ENCODE measurements around the gene IPPK.

Gene IPPK

DNA sequence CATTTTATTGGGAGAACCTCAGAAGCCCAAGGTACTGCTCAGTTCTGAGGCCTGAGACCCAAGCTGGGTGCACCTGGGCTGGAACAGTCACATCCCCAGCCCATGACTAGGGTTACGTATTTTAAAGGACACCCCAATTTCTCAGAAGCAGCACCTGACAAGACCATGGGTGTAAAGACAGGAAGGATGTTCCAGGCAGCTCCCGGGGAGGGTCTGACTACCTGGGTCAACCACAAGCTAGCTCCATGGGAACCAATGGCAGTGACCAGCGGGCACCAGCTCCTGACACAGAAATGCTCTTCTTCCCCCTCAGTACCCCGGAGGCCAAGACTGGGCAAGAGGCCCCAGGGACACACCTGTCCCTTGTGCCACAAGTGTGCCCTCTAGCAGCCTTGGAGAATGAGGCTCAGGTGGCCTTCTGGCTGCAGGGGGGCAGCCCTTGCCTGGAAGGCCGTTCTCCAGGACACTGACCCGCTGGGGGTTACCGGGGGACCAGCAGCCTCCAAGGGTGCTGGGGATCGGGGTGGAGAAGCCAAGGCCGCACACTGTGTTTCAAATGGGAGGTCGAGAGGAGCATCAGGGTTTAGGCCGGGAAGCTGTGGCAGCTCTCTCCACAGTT is 52.6 kb downstream of the IPPK start:
- Mint-ChIP-seq H3K27ac (peak overlapping the region; percentile 30), H3K36me3 (ENCODE audit: low read depth) (peaks cover 34% of the 10 kb centered on the region), H3K4me1 (peaks cover 22% of the 10 kb centered on the region), H3K9me3 (no peaks in the 10 kb centered on the region), H3K27me3 (ENCODE audit: low read depth, poor library complexity) (no peaks in the 10 kb centered on the region), H3K4me3 (no peak overlapping the region)
- DNase-seq = no peak
- TF ChIP-seq, protein P1, sequence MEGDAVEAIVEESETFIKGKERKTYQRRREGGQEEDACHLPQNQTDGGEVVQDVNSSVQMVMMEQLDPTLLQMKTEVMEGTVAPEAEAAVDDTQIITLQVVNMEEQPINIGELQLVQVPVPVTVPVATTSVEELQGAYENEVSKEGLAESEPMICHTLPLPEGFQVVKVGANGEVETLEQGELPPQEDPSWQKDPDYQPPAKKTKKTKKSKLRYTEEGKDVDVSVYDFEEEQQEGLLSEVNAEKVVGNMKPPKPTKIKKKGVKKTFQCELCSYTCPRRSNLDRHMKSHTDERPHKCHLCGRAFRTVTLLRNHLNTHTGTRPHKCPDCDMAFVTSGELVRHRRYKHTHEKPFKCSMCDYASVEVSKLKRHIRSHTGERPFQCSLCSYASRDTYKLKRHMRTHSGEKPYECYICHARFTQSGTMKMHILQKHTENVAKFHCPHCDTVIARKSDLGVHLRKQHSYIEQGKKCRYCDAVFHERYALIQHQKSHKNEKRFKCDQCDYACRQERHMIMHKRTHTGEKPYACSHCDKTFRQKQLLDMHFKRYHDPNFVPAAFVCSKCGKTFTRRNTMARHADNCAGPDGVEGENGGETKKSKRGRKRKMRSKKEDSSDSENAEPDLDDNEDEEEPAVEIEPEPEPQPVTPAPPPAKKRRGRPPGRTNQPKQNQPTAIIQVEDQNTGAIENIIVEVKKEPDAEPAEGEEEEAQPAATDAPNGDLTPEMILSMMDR (IDR thresholded peaks at IDR 0.05) = no peak

DNA sequence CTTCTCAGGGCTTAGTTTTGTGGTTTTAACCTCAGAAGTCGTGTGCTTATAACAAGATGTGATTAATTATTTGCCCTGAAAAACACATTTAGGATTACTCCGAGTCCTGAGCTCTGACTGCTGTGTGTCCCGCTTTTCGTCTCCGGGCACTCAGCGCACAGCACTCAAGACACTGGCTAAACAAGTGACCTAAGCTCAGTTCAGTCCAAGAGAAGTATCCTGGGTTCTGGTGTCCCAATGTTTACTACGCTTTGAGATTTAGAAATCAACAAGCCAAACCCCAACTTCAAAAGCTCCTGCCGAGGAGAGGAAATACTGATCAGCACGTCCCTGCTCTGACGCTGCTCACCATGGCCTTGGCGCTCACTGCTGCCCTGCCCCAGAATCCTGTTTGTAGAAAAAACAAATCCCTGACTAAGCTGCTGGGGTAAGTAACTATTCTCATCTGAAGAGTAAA is 53.2 kb downstream of the IPPK start:
- peaks cover 28% of the 10 kb centered on the region for H3K4me1 Mint-ChIP-seq
- H3K27ac Mint-ChIP-seq = peak overlapping the region; percentile 30
- no peak for DNase-seq
- TF ChIP-seq, protein P1 (IDR thresholded peaks at IDR 0.05) = no peak
- H3K27me3 Mint-ChIP-seq (ENCODE audit: low read depth, poor library complexity) = no peaks in the 10 kb centered on the region
- H3K36me3 Mint-ChIP-seq (ENCODE audit: low read depth) = peaks cover 41% of the 10 kb centered on the region
- H3K4me3 Mint-ChIP-seq = no peak overlapping the region
- H3K9me3 Mint-ChIP-seq = no peaks in the 10 kb centered on the region

DNA sequence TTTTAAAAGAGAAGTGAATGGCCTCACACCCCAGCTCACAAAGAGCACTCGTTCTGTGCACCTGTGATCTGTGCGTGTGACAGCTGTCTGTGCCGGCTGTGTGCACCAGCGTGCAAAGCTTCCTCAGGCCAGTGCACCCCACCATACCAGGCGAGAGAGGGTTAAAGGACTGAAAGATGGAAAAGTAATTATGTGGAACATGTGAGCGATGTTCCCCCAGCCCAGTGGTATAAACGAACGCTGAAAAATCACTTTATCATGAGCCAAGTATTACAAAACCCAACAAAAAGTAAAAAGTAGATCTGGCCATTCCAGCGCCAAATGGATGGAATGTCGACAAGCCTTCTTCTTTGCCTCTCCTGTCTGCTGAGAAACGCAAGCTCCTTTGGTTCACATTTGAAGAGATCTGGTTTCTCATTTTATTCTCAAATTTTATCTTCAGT is 53.7 kb downstream of the IPPK start:
- Mint-ChIP-seq H3K4me3 (no peak overlapping the region), H3K4me1 (peaks cover 32% of the 10 kb centered on the region), H3K27ac (peak overlapping the region; percentile 30), H3K36me3 (ENCODE audit: low read depth) (peaks cover 45% of the 10 kb centered on the region), H3K9me3 (no peaks in the 10 kb centered on the region), H3K27me3 (ENCODE audit: low read depth, poor library complexity) (no peaks in the 10 kb centered on the region)
- TF ChIP-seq, protein P1 (IDR thresholded peaks at IDR 0.05) = no peak
- no peak for DNase-seq

DNA sequence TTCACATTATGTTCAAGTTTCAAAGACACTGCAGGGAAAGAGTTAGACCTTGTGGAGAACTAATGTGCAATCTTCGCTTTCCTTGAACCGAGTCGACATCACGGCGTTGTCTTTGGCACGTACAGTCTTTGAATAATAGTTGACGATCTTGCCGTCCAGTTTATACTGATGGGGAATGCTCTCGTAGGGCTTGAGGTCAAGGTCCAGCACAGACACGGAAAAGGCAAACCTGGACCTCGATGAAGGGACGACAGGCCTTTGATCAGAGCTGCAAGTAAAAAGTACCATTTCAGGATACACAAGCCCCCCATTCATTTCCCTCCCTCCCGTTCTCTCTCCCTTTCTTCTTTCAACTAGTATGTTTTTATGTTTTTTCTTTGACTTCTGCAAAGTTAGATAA is 54.1 kb downstream of the IPPK start:
- H3K27me3 Mint-ChIP-seq (ENCODE audit: low read depth, poor library complexity) = no peaks in the 10 kb centered on the region
- no peak overlapping the region for H3K4me3 Mint-ChIP-seq
- TF ChIP-seq, protein P1 (IDR thresholded peaks at IDR 0.05) = no peak
- no peak overlapping the region for H3K27ac Mint-ChIP-seq
- H3K36me3 Mint-ChIP-seq (ENCODE audit: low read depth) = peaks cover 46% of the 10 kb centered on the region
- no peaks in the 10 kb centered on the region for H3K9me3 Mint-ChIP-seq
- DNase-seq = no peak
- peaks cover 32% of the 10 kb centered on the region for H3K4me1 Mint-ChIP-seq

DNA sequence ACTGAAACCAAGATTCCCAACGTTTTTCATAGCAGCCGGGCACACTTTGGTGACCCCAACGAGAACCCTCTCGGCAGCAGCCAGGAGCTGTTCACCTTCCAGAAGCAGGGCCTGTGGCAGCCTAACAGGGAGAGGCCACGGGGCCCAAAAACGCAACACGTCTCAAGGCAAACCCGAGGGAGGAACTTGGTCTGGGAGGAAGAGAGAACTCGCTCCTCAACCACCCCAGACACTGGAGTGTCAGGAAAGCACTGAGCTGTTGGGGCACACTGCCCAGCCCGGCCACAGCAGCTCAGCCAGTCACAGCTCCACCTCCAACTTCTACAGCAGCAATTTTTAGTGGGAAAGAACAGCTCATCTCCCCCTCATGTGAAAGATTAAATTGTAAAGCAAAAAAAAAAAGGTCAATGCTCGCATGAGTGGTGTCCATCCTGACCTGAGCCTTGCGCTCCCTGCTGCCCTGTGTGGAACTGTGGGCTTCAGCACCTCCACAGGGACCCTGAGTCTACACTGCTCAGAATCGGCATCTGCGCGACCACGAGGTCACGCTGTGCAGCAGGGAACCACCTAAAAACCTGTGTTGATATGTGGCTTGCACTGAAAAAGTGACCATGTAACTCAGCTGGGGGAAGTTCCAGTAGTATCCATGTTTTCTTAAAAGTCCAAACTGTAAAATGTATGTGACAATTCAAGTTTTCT is 55.0 kb downstream of the IPPK start:
- DNase-seq = no peak
- TF ChIP-seq, protein P1 (IDR thresholded peaks at IDR 0.05) = no peak
- Mint-ChIP-seq H3K4me3 (no peak overlapping the region), H3K9me3 (no peaks in the 10 kb centered on the region), H3K27me3 (ENCODE audit: low read depth, poor library complexity) (no peaks in the 10 kb centered on the region), H3K36me3 (ENCODE audit: low read depth) (peaks cover 40% of the 10 kb centered on the region), H3K4me1 (peaks cover 32% of the 10 kb centered on the region), H3K27ac (peak overlapping the region; percentile 41)
